Hepatocyte (in vitro differentiated cells): ENCODE measurements around the gene PCDHB8. TPM values are rescaled to one million over a fixed set of nuclear protein-coding genes. Genes with fewer than 3 reads are reported as not detected.
"Not testable (repeated sequence)": the region's sequence is repeated elsewhere in the genome, so short reads cannot be mapped to it uniquely, and the experiment has no call there.

Experiments used
- DNase-seq: peaks from one replicate; pipeline ENCODE4 v3.0.0-alpha.2; 2016; ENCODE audit warnings: low spot score
- H2AFZ ChIP-seq: fragments of 200-600 bp; sonication (generic); 2 replicates; pipeline ENCODE4 v1.6.0; 2016; ENCODE audit warnings: antibody characterized with exemption, mild to moderate bottlenecking
- H3K27ac ChIP-seq: fragments of 200-600 bp; sonication (generic); 2 replicates; pipeline ENCODE4 v1.5.1; 2016; ENCODE audit warnings: mild to moderate bottlenecking
- H3K27me3 ChIP-seq: fragments of 200-600 bp; sonication (generic); 2 replicates; pipeline ENCODE4 v1.6.1; 2016
- H3K36me3 ChIP-seq: fragments of 200-600 bp; sonication (generic); replicated peaks from 2 replicates; pipeline ENCODE4 v1.5.1; 2016; ENCODE audit warnings: low read depth; ENCODE audit not compliant: insufficient read depth
- H3K4me1 ChIP-seq: fragments of 200-600 bp; sonication (generic); 2 replicates; pipeline ENCODE4 v1.5.1; 2016; ENCODE audit warnings: mild to moderate bottlenecking, moderate library complexity; ENCODE audit not compliant: insufficient read depth
- H3K4me2 ChIP-seq: fragments of 200-600 bp; sonication (generic); 2 replicates; pipeline ENCODE4 v1.6.0; 2016
- H3K4me3 ChIP-seq: fragments of 200-600 bp; sonication (generic); 2 replicates; pipeline ENCODE4 v1.5.1; 2016; ENCODE audit warnings: mild to moderate bottlenecking
- H3K79me2 ChIP-seq: fragments of 200-600 bp; sonication (generic); 2 replicates; pipeline ENCODE4 v1.6.0; 2017; ENCODE audit warnings: mild to moderate bottlenecking
- H3K9me2 ChIP-seq: fragments of 200-600 bp; sonication (generic); replicated peaks from 2 replicates; pipeline ENCODE4 v1.6.0; 2017; ENCODE audit warnings: mild to moderate bottlenecking; ENCODE audit not compliant: insufficient read depth
- H3K9me3 ChIP-seq: fragments of 200-600 bp; sonication (generic); 2 replicates; pipeline ENCODE4 v1.5.1; 2016; ENCODE audit warnings: low read depth, mild to moderate bottlenecking
- H4K20me1 ChIP-seq: fragments of 200-600 bp; sonication (generic); 2 replicates; pipeline ENCODE4 v1.6.0; 2016; ENCODE audit warnings: mild to moderate bottlenecking; ENCODE audit not compliant: insufficient read depth, poor library complexity, severe bottlenecking
- EZH2 ChIP-seq: fragments of 200-600 bp; sonication (generic); IDR thresholded peaks from 2 replicates; pipeline ENCODE4 v1.6.1; 2016; ENCODE audit warnings: antibody characterized with exemption, mild to moderate bottlenecking, borderline replicate concordance
- EZH2phosphoT487 ChIP-seq: fragments of 200-600 bp; sonication (generic); IDR thresholded peaks from one replicate; pipeline ENCODE4 v1.6.1; 2018; ENCODE audit warnings: antibody characterized with exemption, mild to moderate bottlenecking, low read depth, moderate library complexity; ENCODE audit not compliant: unreplicated experiment, severe bottlenecking
- WGBS: methylation state at CpG from one replicate; pipeline ENCODE4 v1.1.6; 2016; ENCODE audit warnings: low lambda C conversion rate; ENCODE audit errors: missing lambda C conversion rate; 5-methylcytosine and 5-hydroxymethylcytosine counted together
- polyA plus RNA-seq: library from polyadenylated mRNA; unstranded; fragments of >200 nt; fragmentation: Nextera tagmentation; extraction: Ambion mirVana; gene quantifications from 2 replicates; pipeline ENCODE4 v1.2.1, GENCODE V29; 2016
- total RNA-seq: library from RNA; depleted of rRNA; stranded (reverse); fragments of >200 nt; gene quantifications from 2 replicates; pipeline ENCODE4 v1.2.3, GENCODE V29; 2014
- TF ChIP-seq, protein P1 (sequence below): fragments of 200-600 bp; sonication (generic); IDR thresholded peaks from 2 replicates; pipeline ENCODE4 v1.5.1; 2016; ENCODE audit warnings: antibody characterized with exemption, mild to moderate bottlenecking; ENCODE audit not compliant: poor library complexity

The PCDHB8 gene
- total and polyA plus RNA-seq, 2 experiments from 2014 or later, result 0.63 to 0.75 TPM

DNA sequence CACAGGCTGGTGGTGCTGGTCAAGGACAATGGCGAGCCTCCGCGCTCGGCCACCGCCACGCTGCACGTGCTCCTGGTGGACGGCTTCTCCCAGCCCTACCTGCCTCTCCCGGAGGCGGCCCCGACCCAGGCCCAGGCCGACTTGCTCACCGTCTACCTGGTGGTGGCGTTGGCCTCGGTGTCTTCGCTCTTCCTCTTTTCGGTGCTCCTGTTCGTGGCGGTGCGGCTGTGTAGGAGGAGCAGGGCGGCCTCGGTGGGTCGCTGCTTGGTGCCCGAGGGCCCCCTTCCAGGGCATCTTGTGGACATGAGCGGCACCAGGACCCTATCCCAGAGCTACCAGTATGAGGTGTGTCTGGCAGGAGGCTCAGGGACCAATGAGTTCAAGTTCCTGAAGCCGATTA lies 38.4 kb downstream of the PCDHB8 start:
- not testable (repeated sequence) for H3K4me3 ChIP-seq, H3K4me2 ChIP-seq, H4K20me1 ChIP-seq, H3K9me3 ChIP-seq, H3K9me2 ChIP-seq, DNase-seq, H3K27ac ChIP-seq, H3K79me2 ChIP-seq, H3K4me1 ChIP-seq, H3K27me3 ChIP-seq, H3K36me3 ChIP-seq, H2AFZ ChIP-seq
- WGBS, result 98% methylated on average over 16 of the region's 26 CpGs

DNA sequence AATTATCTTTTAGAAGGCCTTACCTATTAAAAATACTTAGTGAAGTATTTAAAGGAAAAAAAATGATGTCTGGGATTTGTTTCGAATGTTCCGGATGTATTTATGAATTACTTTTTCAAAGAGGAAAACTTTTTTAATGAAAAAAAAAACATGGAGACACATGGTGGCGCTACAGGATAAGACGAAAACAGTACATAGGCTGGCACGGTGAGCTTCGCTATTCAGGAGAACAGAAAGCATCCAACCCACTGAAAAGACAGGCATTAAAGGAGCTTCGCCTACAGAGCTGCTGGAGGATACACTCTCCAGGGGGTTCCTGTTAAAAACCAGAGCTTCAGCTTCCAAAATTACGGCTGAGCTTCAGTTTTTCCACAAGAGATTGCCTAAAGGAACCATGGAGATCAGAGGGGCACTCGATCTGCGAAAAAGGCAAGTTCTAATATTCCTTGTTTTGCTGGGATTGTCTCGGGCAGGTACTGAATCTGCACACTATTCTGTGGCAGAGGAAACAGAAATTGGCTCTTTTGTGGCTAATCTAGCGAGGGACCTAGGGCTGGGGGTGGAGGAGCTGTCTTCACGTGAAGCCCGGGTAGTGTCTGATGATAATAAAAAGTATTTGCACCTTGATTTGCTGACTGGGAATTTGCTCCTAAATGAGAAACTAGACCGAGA lies 45.7 kb downstream of the PCDHB8 start, which contains the start of gene PCDHB14:
TSS of gene PCDHB14 (plus strand) at position 232 of the 672 bp plus-strand sequence. CDS start at position 395, 163 bp downstream.
- Histone ChIP-seq H3K36me3 (no peaks in the 10 kb centered on the region), H3K4me2 (peak within 1 kb of the TSS; percentile 62), H2AFZ (no peak within 1 kb of the TSS), H3K27ac (no peak within 1 kb of the TSS), H4K20me1 (no peaks in the 10 kb centered on the region), H3K4me1 (no peaks in the 10 kb centered on the region), H3K4me3 (no peak within 1 kb of the TSS), H3K9me2 (no peaks in the 10 kb centered on the region), H3K9me3 (peaks cover 27% of the 10 kb centered on the region), H3K79me2 (no peaks in the 10 kb centered on the region), H3K27me3 (no peaks in the 10 kb centered on the region)
- TF ChIP-seq EZH2phosphoT487 (no peak), EZH2 (no peak)
- TF ChIP-seq, protein P1, sequence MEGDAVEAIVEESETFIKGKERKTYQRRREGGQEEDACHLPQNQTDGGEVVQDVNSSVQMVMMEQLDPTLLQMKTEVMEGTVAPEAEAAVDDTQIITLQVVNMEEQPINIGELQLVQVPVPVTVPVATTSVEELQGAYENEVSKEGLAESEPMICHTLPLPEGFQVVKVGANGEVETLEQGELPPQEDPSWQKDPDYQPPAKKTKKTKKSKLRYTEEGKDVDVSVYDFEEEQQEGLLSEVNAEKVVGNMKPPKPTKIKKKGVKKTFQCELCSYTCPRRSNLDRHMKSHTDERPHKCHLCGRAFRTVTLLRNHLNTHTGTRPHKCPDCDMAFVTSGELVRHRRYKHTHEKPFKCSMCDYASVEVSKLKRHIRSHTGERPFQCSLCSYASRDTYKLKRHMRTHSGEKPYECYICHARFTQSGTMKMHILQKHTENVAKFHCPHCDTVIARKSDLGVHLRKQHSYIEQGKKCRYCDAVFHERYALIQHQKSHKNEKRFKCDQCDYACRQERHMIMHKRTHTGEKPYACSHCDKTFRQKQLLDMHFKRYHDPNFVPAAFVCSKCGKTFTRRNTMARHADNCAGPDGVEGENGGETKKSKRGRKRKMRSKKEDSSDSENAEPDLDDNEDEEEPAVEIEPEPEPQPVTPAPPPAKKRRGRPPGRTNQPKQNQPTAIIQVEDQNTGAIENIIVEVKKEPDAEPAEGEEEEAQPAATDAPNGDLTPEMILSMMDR, result no peak
- 51% methylated on average over 15 of the region's 15 CpGs for WGBS
- peak; percentile 21 for DNase-seq

DNA sequence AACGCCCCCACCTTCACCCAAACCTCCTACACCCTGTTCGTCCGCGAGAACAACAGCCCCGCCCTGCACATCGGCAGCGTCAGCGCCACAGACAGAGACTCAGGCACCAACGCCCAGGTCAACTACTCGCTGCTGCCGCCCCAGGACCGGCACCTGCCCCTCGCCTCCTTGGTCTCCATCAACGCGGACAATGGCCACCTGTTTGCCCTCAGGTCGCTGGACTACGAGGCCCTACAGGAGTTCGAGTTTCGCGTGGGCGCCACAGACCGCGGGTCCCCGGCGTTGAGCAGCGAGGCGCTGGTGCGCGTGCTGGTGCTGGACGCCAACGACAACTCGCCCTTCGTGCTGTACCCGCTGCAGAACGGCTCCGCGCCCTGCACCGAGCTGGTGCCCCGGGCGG lies 47.3 kb downstream of the PCDHB8 start:
- H4K20me1 ChIP-seq, H3K27me3 ChIP-seq, H3K36me3 ChIP-seq, H3K27ac ChIP-seq, H3K4me2 ChIP-seq, H2AFZ ChIP-seq, H3K4me1 ChIP-seq, H3K79me2 ChIP-seq, DNase-seq, H3K4me3 ChIP-seq, H3K9me2 ChIP-seq: not testable (repeated sequence)
- H3K9me3 ChIP-seq, result peaks cover 33% of the 10 kb centered on the region
- 95% methylated on average over 19 of the region's 40 CpGs for WGBS

DNA sequence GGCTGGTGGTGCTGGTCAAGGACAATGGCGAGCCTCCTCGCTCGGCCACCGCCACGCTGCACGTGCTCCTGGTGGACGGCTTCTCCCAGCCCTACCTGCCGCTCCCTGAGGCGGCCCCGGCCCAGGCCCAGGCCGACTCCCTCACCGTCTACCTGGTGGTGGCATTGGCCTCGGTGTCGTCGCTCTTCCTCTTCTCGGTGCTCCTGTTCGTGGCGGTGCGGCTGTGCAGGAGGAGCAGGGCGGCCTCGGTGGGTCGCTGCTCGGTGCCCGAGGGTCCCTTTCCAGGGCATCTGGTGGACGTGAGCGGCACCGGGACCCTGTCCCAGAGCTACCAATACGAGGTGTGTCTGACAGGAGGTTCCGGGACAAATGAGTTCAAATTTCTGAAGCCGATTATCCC lies 47.8 kb downstream of the PCDHB8 start:
- not testable (repeated sequence) for DNase-seq, H3K4me3 ChIP-seq, H3K79me2 ChIP-seq, H4K20me1 ChIP-seq, H3K27ac ChIP-seq, H2AFZ ChIP-seq, H3K9me2 ChIP-seq, H3K27me3 ChIP-seq, H3K36me3 ChIP-seq, H3K4me2 ChIP-seq, H3K4me1 ChIP-seq
- 99% methylated on average over 23 of the region's 30 CpGs for WGBS
- peaks cover 28% of the 10 kb centered on the region for H3K9me3 ChIP-seq

Other genes starting within 250 kb of the PCDHB8 start
Only the 30 nearest of the 36 such genes appear.
- 6.8 and 11.3 TPM in 2 replicates for gene PCDHAC2, start 211.3 kb upstream of the PCDHB8 start, total RNA-seq
- 5.4 and 6.4 TPM in 2 replicates for gene PCDHAC2, start 211.3 kb upstream of the PCDHB8 start, polyA plus RNA-seq
- 0.16 and 0.17 TPM in 2 replicates for gene PCDHB1, start 126.4 kb upstream of the PCDHB8 start, total RNA-seq
- gene PCDHB1, start 126.4 kb upstream of the PCDHB8 start, polyA plus RNA-seq, result not detected in 2 replicates
- 23.0 and 27.7 TPM in 2 replicates for gene PCDHB2, start 83.2 kb upstream of the PCDHB8 start, total RNA-seq
- 27.3 and 29.4 TPM in 2 replicates for gene PCDHB2, start 83.2 kb upstream of the PCDHB8 start, polyA plus RNA-seq
- 3.8 and 4.1 TPM in 2 replicates for gene PCDHB3, start 77.3 kb upstream of the PCDHB8 start, total RNA-seq
- gene PCDHB3, start 77.3 kb upstream of the PCDHB8 start, polyA plus RNA-seq, result 0.76 and 1.5 TPM in 2 replicates
- 1.9 and 2.5 TPM in 2 replicates for gene PCDHB4, start 56.0 kb upstream of the PCDHB8 start, total RNA-seq
- gene PCDHB4, start 56.0 kb upstream of the PCDHB8 start, polyA plus RNA-seq, result 0.29 and 0.94 TPM in 2 replicates
- gene PCDHB5, start 42.6 kb upstream of the PCDHB8 start, total RNA-seq, result 7.0 TPM in 2 replicates
- 6.2 and 6.4 TPM in 2 replicates for gene PCDHB5, start 42.6 kb upstream of the PCDHB8 start, polyA plus RNA-seq
- gene PCDHB6, start 27.7 kb upstream of the PCDHB8 start, total RNA-seq, result 0.56 and 1.1 TPM in 2 replicates
- gene PCDHB6, start 27.7 kb upstream of the PCDHB8 start, polyA plus RNA-seq, result not detected in 2 replicates
- gene PCDHB7, start 5.1 kb upstream of the PCDHB8 start, total RNA-seq, result 0.48 and 0.53 TPM in 2 replicates
- gene PCDHB7, start 5.1 kb upstream of the PCDHB8 start, polyA plus RNA-seq, result 0.51 and 0.56 TPM in 2 replicates
- 2.2 and 3.4 TPM in 2 replicates for gene PCDHB16, start 4.6 kb downstream of the PCDHB8 start, total RNA-seq
- gene PCDHB16, start 4.6 kb downstream of the PCDHB8 start, polyA plus RNA-seq, result 3.3 and 4.0 TPM in 2 replicates
- 1.2 and 2.3 TPM in 2 replicates for gene PCDHB9, start 9.4 kb downstream of the PCDHB8 start, total RNA-seq
- gene PCDHB9, start 9.4 kb downstream of the PCDHB8 start, polyA plus RNA-seq, result 0.33 and 1.0 TPM in 2 replicates
- gene PCDHB10, start 14.6 kb downstream of the PCDHB8 start, total RNA-seq, result 2.4 and 3.1 TPM in 2 replicates
- 2.7 and 2.8 TPM in 2 replicates for gene PCDHB10, start 14.6 kb downstream of the PCDHB8 start, polyA plus RNA-seq
- gene PCDHB11, start 21.8 kb downstream of the PCDHB8 start, total RNA-seq, result 0.92 and 2.1 TPM in 2 replicates
- gene PCDHB11, start 21.8 kb downstream of the PCDHB8 start, polyA plus RNA-seq, result 1.2 and 1.8 TPM in 2 replicates
- gene PCDHB12, start 30.9 kb downstream of the PCDHB8 start, total RNA-seq, result 1.1 and 1.4 TPM in 2 replicates
- 0.86 and 0.97 TPM in 2 replicates for gene PCDHB12, start 30.9 kb downstream of the PCDHB8 start, polyA plus RNA-seq
- 1.9 and 2.0 TPM in 2 replicates for gene PCDHB13, start 36.1 kb downstream of the PCDHB8 start, total RNA-seq
- gene PCDHB13, start 36.1 kb downstream of the PCDHB8 start, polyA plus RNA-seq, result 0.50 and 1.1 TPM in 2 replicates
- gene PCDHB14, start 45.6 kb downstream of the PCDHB8 start, total RNA-seq, result 3.9 and 4.3 TPM in 2 replicates
- 2.2 and 3.0 TPM in 2 replicates for gene PCDHB14, start 45.6 kb downstream of the PCDHB8 start, polyA plus RNA-seq
- 1.8 and 3.3 TPM in 2 replicates for gene PCDHB15, start 67.6 kb downstream of the PCDHB8 start, total RNA-seq
- gene PCDHB15, start 67.6 kb downstream of the PCDHB8 start, polyA plus RNA-seq, result 2.0 and 2.6 TPM in 2 replicates
- 0.50 and 1.7 TPM in 2 replicates for gene SLC25A2, start 126.3 kb downstream of the PCDHB8 start, total RNA-seq
- not detected in 2 replicates for gene SLC25A2, start 126.3 kb downstream of the PCDHB8 start, polyA plus RNA-seq
- gene TAF7, start 143.0 kb downstream of the PCDHB8 start, total RNA-seq, result 85.2 and 96.9 TPM in 2 replicates
- 103 and 107 TPM in 2 replicates for gene TAF7, start 143.0 kb downstream of the PCDHB8 start, polyA plus RNA-seq
- 0.24 and 0.33 TPM in 2 replicates for gene PCDHGA1, start 152.7 kb downstream of the PCDHB8 start, total RNA-seq
- not detected in 2 replicates for gene PCDHGA1, start 152.7 kb downstream of the PCDHB8 start, polyA plus RNA-seq
- gene PCDHGA2, start 161.0 kb downstream of the PCDHB8 start, total RNA-seq, result 0.08 TPM in 1 of 2 replicates, not detected in the other
- 0.10 TPM in 1 of 2 replicates, not detected in the other for gene PCDHGA2, start 161.0 kb downstream of the PCDHB8 start, polyA plus RNA-seq
- not detected in 2 replicates for gene PCDHGA3, start 166.0 kb downstream of the PCDHB8 start, total RNA-seq
- gene PCDHGA3, start 166.0 kb downstream of the PCDHB8 start, polyA plus RNA-seq, result 0.45 TPM in 1 of 2 replicates, not detected in the other
- 0.24 and 0.53 TPM in 2 replicates for gene PCDHGB1, start 172.3 kb downstream of the PCDHB8 start, total RNA-seq
- gene PCDHGB1, start 172.3 kb downstream of the PCDHB8 start, polyA plus RNA-seq, result 0.57 TPM in 1 of 2 replicates, not detected in the other
- 0.17 and 0.28 TPM in 2 replicates for gene PCDHGA4, start 177.2 kb downstream of the PCDHB8 start, total RNA-seq
- gene PCDHGA4, start 177.2 kb downstream of the PCDHB8 start, polyA plus RNA-seq, result 0.24 TPM in 1 of 2 replicates, not detected in the other
- 0.20 and 0.33 TPM in 2 replicates for gene PCDHGB2, start 182.2 kb downstream of the PCDHB8 start, total RNA-seq
- gene PCDHGB2, start 182.2 kb downstream of the PCDHB8 start, polyA plus RNA-seq, result not detected in 2 replicates
- 0.03 and 0.20 TPM in 2 replicates for gene PCDHGA5, start 186.4 kb downstream of the PCDHB8 start, total RNA-seq
- not detected in 2 replicates for gene PCDHGA5, start 186.4 kb downstream of the PCDHB8 start, polyA plus RNA-seq
- not detected in 2 replicates for gene PCDHGB3, start 192.5 kb downstream of the PCDHB8 start, total RNA-seq
- not detected in 2 replicates for gene PCDHGB3, start 192.5 kb downstream of the PCDHB8 start, polyA plus RNA-seq
- 0.12 TPM in 1 of 2 replicates, not detected in the other for gene PCDHGA6, start 196.1 kb downstream of the PCDHB8 start, total RNA-seq
- gene PCDHGA6, start 196.1 kb downstream of the PCDHB8 start, polyA plus RNA-seq, result 0.11 TPM in 1 of 2 replicates, not detected in the other
- gene PCDHGA7, start 205.0 kb downstream of the PCDHB8 start, total RNA-seq, result 0.04 and 0.10 TPM in 2 replicates
- not detected in 2 replicates for gene PCDHGA7, start 205.0 kb downstream of the PCDHB8 start, polyA plus RNA-seq
- 20.0 and 20.9 TPM in 2 replicates for gene PCDHGB4, start 209.9 kb downstream of the PCDHB8 start, total RNA-seq
- 14.2 and 17.9 TPM in 2 replicates for gene PCDHGB4, start 209.9 kb downstream of the PCDHB8 start, polyA plus RNA-seq
- gene PCDHGA8, start 214.8 kb downstream of the PCDHB8 start, total RNA-seq, result 1.00 and 1.5 TPM in 2 replicates
- gene PCDHGA8, start 214.8 kb downstream of the PCDHB8 start, polyA plus RNA-seq, result 0.28 and 0.53 TPM in 2 replicates